HG02623 (cell line): ENCODE results near the gene C2CD3.
A peak's percentile ranks its signal among the peaks of the same experiment; 100 is the strongest.
"Not testable (repeated sequence)": the region's sequence is repeated elsewhere in the genome, so short reads cannot be mapped to it uniquely, and the experiment has no call there.

Source experiments
- ATAC-seq: cut with Tn5 transposase; IDR thresholded peaks from one replicate; pipeline ENCODE4 v1.9.1; 2021; ENCODE audit warnings: moderate library complexity; ENCODE audit not compliant: unreplicated experiment

Gene C2CD3

GRCh38 chr11:74168838-74169237 lies 2.0 kb downstream of the C2CD3 start:
- ATAC-seq = no peak

- ATAC-seq = peak; percentile 47
Observed at GRCh38 chr11:74162681-74163467, 7.9 kb downstream of the C2CD3 start.

- ATAC-seq = no peak
Observed at GRCh38 chr11:74159642-74160041, 11.2 kb downstream of the C2CD3 start.

GRCh38 chr11:74157169-74157568 lies 13.6 kb downstream of the C2CD3 start:
- no peak for ATAC-seq

GRCh38 chr11:74154620-74155281 lies 16.1 kb downstream of the C2CD3 start:
- no peak for ATAC-seq

GRCh38 chr11:74153224-74153623 lies 17.6 kb downstream of the C2CD3 start:
- ATAC-seq = no peak

GRCh38 chr11:74147199-74147929 lies 23.4 kb downstream of the C2CD3 start:
- no peak for ATAC-seq

GRCh38 chr11:74144592-74144991 lies 26.2 kb downstream of the C2CD3 start:
- no peak for ATAC-seq

- ATAC-seq = no peak
Observed at GRCh38 chr11:74142624-74143023, 28.2 kb downstream of the C2CD3 start.

GRCh38 chr11:74141908-74142307 lies 28.9 kb downstream of the C2CD3 start:
- ATAC-seq = no peak

GRCh38 chr11:74141241-74141695 lies 29.5 kb downstream of the C2CD3 start:
- no peak for ATAC-seq

GRCh38 chr11:74139919-74140431 lies 30.8 kb downstream of the C2CD3 start:
- not testable (repeated sequence) for ATAC-seq

- no peak for ATAC-seq
Observed at GRCh38 chr11:74139151-74139918, 31.5 kb downstream of the C2CD3 start.

- no peak for ATAC-seq
Observed at GRCh38 chr11:74138572-74138971, 32.2 kb downstream of the C2CD3 start.

GRCh38 chr11:74138021-74138420 lies 32.8 kb downstream of the C2CD3 start:
- no peak for ATAC-seq

- ATAC-seq = no peak
Observed at GRCh38 chr11:74135127-74135840, 35.5 kb downstream of the C2CD3 start.

GRCh38 chr11:74134661-74135060 lies 36.1 kb downstream of the C2CD3 start:
- no peak for ATAC-seq

GRCh38 chr11:74133436-74133835 lies 37.4 kb downstream of the C2CD3 start:
- no peak for ATAC-seq

GRCh38 chr11:74132833-74133232 lies 38.0 kb downstream of the C2CD3 start:
- ATAC-seq = no peak

GRCh38 chr11:74129121-74129520 lies 41.7 kb downstream of the C2CD3 start:
- ATAC-seq = not testable (repeated sequence)
